ENCODE results near the gene SKI. TPM values are rescaled to one million over a fixed set of nuclear protein-coding genes. Genes with fewer than 3 reads are reported as not detected.
A peak's percentile ranks its signal among the peaks of the same experiment; 100 is the strongest.

The SKI gene
- total RNA-seq, 1 donor from 2014 or later = 62.0 TPM

DNA sequence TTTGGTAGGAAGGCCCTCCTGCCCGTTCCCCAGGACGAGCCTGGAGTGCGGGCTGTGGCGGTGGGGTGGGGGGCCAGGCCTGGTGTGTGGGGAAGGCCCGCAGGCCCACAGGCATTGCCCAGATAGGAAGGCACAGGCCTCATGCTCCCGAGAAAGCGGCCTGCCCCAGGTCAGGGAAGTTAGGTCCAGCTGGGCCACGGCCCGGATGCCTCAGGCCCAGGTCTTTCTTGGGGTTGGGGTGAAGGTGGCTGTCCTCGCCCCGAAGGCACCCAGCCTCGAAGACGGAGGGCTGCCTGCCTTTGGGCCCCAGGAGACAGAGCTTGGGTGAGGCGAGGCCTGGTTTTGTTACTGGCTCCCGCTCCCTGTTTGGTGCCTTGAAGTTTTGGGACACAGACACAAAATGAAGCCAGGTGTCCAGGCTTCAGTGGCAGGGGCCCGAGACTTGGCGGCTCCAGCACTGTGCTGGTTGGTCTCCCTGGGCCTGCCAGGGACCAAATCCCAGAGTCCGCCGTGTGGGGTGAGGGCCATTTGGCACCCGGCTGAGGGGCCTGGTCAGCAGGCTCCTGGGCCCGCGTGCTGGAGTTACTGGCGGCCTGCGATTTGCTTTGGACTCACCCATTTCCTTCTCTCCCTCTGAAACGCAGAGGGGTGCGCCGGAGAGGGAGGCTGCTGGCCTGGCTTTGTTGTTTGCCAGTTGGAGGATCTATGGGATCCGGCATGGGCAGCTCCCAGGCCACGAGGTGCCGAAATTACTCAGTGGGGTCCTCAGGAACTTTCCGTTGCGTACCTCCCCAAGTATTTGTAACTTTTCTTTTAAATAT lies 2.0 kb downstream of the SKI start:
- Mint-ChIP-seq H3K4me3 (peak overlapping the region; percentile 97), H3K27me3 (ENCODE audit: low read depth) (no peaks in the 10 kb centered on the region), H3K4me1 (peaks cover 54% of the 10 kb centered on the region), H3K27ac (ENCODE audit: unreplicated experiment) (peak overlapping the region; percentile 89), H3K9me3 (no peaks in the 10 kb centered on the region), H3K36me3 (ENCODE audit: low read depth) (no peaks in the 10 kb centered on the region)
- no peak for DNase-seq (ENCODE audit: low read depth, low spot score)
- no peak for TF ChIP-seq CTCF (conservative IDR thresholded peaks at IDR 0.05)

DNA sequence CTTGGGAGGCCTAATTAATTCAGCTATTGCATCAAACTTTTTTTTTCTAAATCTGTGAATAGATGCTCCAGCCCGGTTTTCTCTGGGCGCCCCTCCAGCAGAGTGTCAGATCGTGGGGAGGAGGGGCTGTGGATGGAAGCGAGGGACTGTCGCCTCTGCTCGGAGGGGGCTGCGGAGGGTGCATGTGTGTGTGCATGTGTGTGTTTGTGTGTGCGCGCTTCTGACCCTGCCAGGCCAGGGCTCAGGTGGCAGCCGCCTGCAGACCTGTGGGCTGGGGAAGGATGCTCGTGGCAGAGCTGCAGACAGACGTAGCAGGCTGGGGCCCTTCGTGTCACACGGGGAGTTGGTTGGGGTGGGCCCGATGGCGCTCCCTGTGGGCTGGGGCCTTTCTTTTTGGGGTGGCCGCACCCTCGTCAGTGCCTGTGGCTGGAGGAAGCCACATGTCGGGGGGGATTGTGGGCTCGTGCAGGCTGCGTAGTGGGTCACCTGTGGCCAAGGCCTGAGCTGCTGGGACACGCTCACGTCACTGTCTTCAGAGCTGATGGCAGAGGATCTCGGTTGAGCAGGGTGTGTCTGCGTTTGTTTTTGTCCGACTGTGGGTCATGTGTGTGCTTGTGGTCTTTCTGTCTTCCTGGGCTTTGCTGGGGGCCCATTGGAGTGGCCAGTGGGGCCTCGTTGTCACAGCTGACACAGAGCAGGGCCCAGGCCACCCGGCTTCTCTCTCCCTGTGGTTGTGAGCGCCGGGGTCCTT lies 2.8 kb downstream of the SKI start:
- TF ChIP-seq CTCF (conservative IDR thresholded peaks at IDR 0.05) = no peak
- no peak for DNase-seq (ENCODE audit: low read depth, low spot score)
- no peaks in the 10 kb centered on the region for H3K36me3 Mint-ChIP-seq (ENCODE audit: low read depth)
- H3K4me1 Mint-ChIP-seq = peaks cover 61% of the 10 kb centered on the region
- H3K9me3 Mint-ChIP-seq = no peaks in the 10 kb centered on the region
- H3K4me3 Mint-ChIP-seq = peak overlapping the region; percentile 97
- no peaks in the 10 kb centered on the region for H3K27me3 Mint-ChIP-seq (ENCODE audit: low read depth)
- H3K27ac Mint-ChIP-seq (ENCODE audit: unreplicated experiment) = peak overlapping the region; percentile 36

GRCh38 chr1:2231532-2232254 lies 3.6 kb downstream of the SKI start:
- H3K4me1 Mint-ChIP-seq = peaks cover 58% of the 10 kb centered on the region
- H3K36me3 Mint-ChIP-seq (ENCODE audit: low read depth) = no peaks in the 10 kb centered on the region
- no peak for TF ChIP-seq CTCF (conservative IDR thresholded peaks at IDR 0.05)
- no peaks in the 10 kb centered on the region for H3K9me3 Mint-ChIP-seq
- peak overlapping the region; percentile 97 for H3K4me3 Mint-ChIP-seq
- peak overlapping the region; percentile 39 for H3K27ac Mint-ChIP-seq (ENCODE audit: unreplicated experiment)
- peak; percentile 49 for DNase-seq (ENCODE audit: low read depth, low spot score)
- no peaks in the 10 kb centered on the region for H3K27me3 Mint-ChIP-seq (ENCODE audit: low read depth)

- Mint-ChIP-seq H3K36me3 (ENCODE audit: low read depth) (no peaks in the 10 kb centered on the region), H3K9me3 (no peaks in the 10 kb centered on the region), H3K4me3 (peak overlapping the region; percentile 97), H3K4me1 (peaks cover 61% of the 10 kb centered on the region), H3K27me3 (ENCODE audit: low read depth) (no peaks in the 10 kb centered on the region), H3K27ac (ENCODE audit: unreplicated experiment) (no peak overlapping the region)
- no peak for DNase-seq (ENCODE audit: low read depth, low spot score)
- TF ChIP-seq CTCF (conservative IDR thresholded peaks at IDR 0.05) = no peak
These were observed 4.3 kb downstream of the SKI start for GRCh38 chr1:2232255-2232915.

- H3K4me3 Mint-ChIP-seq = peak overlapping the region; percentile 97
These were observed 4.9 kb downstream of the SKI start for GRCh38 chr1:2232916-2233438.

More at GRCh38 chr1:2232916-2233438, 4.9 kb downstream of the SKI start:
- Mint-ChIP-seq H3K36me3 (ENCODE audit: low read depth) (no peaks in the 10 kb centered on the region), H3K9me3 (no peaks in the 10 kb centered on the region), H3K27ac (ENCODE audit: unreplicated experiment) (no peak overlapping the region), H3K27me3 (ENCODE audit: low read depth) (no peaks in the 10 kb centered on the region), H3K4me1 (peaks cover 64% of the 10 kb centered on the region)
- no peak for TF ChIP-seq CTCF (conservative IDR thresholded peaks at IDR 0.05)
- DNase-seq (ENCODE audit: low read depth, low spot score) = no peak

Data from neural crest cell (in vitro differentiated cells).